ENCODE data around the gene DNM2. TPM values are rescaled to one million over a fixed set of nuclear protein-coding genes. Genes with fewer than 3 reads are reported as not detected.

DNM2 gene
- polyA plus RNA-seq, 2 of the 4 experiments (the other 2 are of a cell fraction) = 32.9 to 58.5 TPM

- ATAC-seq (no peak), FAIRE-seq (no peak), DNase-seq (ENCODE audit: low read depth in 1 of 2, low spot score in 1 of 2) (no peak)
- Histone ChIP-seq H3K4me1 (no peaks in the 10 kb centered on the region; the same call in 2 of the 3 replicates), H3K27ac (no peak overlapping the region), H3K4me2 (no peak overlapping the region), H3K9me3 (no peaks in the 10 kb centered on the region), H3K4me3 (no peak overlapping the region)
- ChIA-PET POLR2A (no interaction called here), CTCF (no interaction called here)
- TF ChIP-seq ZFP36 (IDR thresholded peaks at IDR 0.05; ENCODE audit: borderline replicate concordance, partially characterized antibody) = no peak
- TF ChIP-seq HOXB5 (CRISPR knock-in tag; IDR thresholded peaks at IDR 0.05) = no peak
- no peak for TF ChIP-seq USF2 (IDR thresholded peaks at IDR 0.05)
- no peak for TF ChIP-seq MAZ (IDR thresholded peaks at IDR 0.05; ENCODE audit: borderline replicate concordance, low read depth, low read length)
- no peak for TF ChIP-seq EHF (CRISPR knock-in tag; IDR thresholded peaks at IDR 0.05)
- TF ChIP-seq ZNF302 (CRISPR knock-in tag; IDR thresholded peaks at IDR 0.05) = no peak
- TF ChIP-seq ELK1 (IDR thresholded peaks at IDR 0.05; ENCODE audit: low read depth, low read length) = no peak
- TF ChIP-seq SREBF2 (IDR thresholded peaks at IDR 0.05) = no peak
- TF ChIP-seq CEBPB (IDR thresholded peaks at IDR 0.05) = no peak
- TF ChIP-seq HEYL (CRISPR knock-in tag; IDR thresholded peaks at IDR 0.05) = no peak
- no peak for TF ChIP-seq PBX3 (IDR thresholded peaks at IDR 0.05)
- no peak for TF ChIP-seq EHMT2 (IDR thresholded peaks at IDR 0.05; ENCODE audit: low read depth)
- no peak for TF ChIP-seq HMGXB4 (CRISPR knock-in tag; IDR thresholded peaks at IDR 0.05; ENCODE audit: borderline replicate concordance)
- TF ChIP-seq GATA3 (IDR thresholded peaks at IDR 0.05; ENCODE audit: borderline replicate concordance) = no peak
- TF ChIP-seq ZSCAN20 (CRISPR knock-in tag; IDR thresholded peaks at IDR 0.05) = no peak
- WGBS (ENCODE audit: missing lambda C conversion rate) = 98% methylated on average over 6 of the region's 9 CpGs
Observed at GRCh38 chr19:10737722-10738121, 19.8 kb downstream of the DNM2 start.

GRCh38 chr19:10740798-10741197, 22.9 kb downstream of the DNM2 start:
- 66% methylated on average over 3 of the region's 3 CpGs for WGBS (ENCODE audit: missing lambda C conversion rate)
- no peak for TF ChIP-seq TFCP2L1 (CRISPR knock-in tag; IDR thresholded peaks at IDR 0.05)
- no peak for TF ChIP-seq RAD21 (conservative IDR thresholded peaks at IDR 0.05 in 1 of 2, IDR thresholded peaks at IDR 0.05 in 1 of 2)
- no peak for TF ChIP-seq FOSB (CRISPR knock-in tag; IDR thresholded peaks at IDR 0.05)
- no peak for TF ChIP-seq CTCF (IDR thresholded peaks at IDR 0.05)
- no peak for TF ChIP-seq HOXB5 (CRISPR knock-in tag; IDR thresholded peaks at IDR 0.05)
- TF ChIP-seq SREBF2 (IDR thresholded peaks at IDR 0.05) = no peak
- no peak for TF ChIP-seq USF2 (IDR thresholded peaks at IDR 0.05)
- TF ChIP-seq BHLHE40 (IDR thresholded peaks at IDR 0.05; ENCODE audit: low read depth, low read length) = no peak
- H3K9me3 ChIP-seq = no peaks in the 10 kb centered on the region
- FAIRE-seq (no peak), DNase-seq (ENCODE audit: low read depth in 1 of 2, low spot score in 1 of 2) (no peak), ATAC-seq (no peak)
- ChIA-PET POLR2A (no interaction called here), CTCF (interaction anchor here (0.6 kb wide), 1 partner anchor 16 kb away, joined by 3 read pairs; no protein-coding TSS in a partner anchor)
- H3K4me1 ChIP-seq = peaks cover 13% of the 10 kb centered on the region
- no peak overlapping the region for H3K4me2 ChIP-seq
- H3K4me3 ChIP-seq = no peak overlapping the region
- no peak overlapping the region; a peak in 1 of 6 replicates for H3K27ac ChIP-seq
